Measurements from ENCODE around the gene TEC.
"Not testable (repeated sequence)": the region's sequence is repeated elsewhere in the genome, so short reads cannot be mapped to it uniquely, and the experiment has no call there.

TEC gene

DNA sequence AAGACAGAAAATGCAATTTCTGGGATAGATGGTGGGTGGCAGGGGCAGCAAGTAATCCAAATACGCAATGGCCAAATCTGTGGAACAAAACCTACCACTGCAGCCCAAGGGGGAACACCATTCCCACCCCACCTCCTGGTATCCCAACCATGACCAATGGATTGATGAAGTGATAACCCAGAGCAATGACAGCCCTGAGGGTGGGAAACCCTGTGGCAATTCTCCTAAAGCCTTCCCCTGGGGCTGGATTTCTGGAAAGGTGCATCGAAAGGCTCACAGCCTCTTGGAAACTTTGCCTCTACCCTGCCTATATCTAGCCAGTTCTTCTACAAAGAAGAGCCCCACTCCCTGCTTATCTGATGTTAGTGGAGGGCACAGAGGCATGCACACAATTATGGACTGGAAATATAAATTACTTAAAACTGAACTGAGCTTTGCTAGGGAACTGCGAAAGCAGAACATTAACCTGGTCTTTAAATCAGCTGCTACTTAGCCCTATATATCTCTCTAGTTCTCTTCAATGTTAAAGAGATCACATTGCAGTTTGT is 75.6 kb downstream of the TEC start:
- DNase-seq = no peak

DNA sequence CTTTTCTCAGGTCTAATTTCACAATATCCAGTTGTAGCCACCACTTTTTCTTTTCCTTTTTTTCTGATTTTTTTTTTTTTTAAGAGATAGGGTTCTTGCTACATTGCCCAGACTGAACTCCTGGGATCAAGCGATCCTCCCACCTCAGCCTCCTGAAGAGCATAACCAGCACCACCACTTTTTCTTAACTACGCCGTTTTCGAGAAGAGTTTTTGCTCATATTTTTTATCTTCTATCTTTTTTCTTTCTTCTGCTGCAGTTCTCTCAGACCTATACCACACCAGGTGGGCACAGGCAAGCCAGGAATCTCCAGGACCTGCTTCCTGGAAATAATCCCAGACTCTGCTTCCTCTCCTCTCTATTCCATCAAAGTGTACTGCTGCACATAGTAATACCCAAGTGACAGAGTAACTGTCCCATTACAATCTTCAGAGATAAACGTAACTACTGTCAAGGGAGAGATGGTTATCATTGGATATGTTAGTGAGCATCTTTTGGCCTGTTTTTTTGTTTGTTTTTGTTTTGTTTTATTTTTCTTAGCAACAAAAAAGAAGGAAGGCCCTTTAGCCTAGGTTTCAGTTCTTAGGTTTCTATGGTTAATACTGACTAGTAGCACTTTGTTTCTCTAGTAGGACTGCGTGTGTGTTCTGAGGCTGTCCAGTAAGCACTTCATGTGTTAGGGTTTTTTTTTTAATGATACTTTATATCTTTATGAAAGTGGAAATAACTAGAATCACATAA is 76.4 kb downstream of the TEC start:
- DNase-seq = no peak

DNA sequence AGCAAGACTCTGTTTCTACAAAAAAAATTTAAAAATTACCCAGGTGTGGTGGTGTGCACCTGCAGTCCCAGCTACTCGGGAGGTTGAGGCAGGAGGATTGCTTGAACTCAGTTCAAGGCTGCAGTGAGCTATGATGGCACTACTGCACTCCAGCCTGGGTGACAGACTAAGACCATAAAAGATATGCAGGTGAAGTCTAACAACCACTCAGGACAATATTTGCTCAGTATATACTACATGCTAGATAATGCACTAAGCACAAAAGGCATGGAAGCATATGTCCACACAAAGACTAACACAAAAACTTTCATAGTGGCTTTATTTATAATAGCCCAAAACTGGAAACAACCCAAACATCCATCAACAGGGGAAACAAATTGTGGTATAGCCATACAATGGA is 77.9 kb downstream of the TEC start:
- no peak for DNase-seq

DNA sequence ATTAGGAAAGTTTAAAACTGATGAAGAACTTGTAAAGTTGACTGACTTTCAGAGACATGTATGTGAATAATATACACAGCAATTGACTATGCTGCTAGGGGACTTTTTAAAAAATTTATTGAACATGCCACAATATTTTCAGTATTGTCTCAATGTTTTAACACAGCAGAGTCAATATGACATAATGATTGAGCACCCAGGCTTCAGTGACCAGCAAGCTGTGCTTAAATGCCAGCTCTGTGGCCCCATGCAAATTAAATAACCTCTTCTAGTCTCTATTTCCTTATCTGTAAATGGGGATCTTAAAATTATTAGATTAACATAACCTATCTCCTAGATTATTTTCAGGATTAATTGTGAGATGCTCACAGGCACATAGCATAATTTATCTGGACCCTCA is 78.8 kb downstream of the TEC start:
- no peak for DNase-seq

DNA sequence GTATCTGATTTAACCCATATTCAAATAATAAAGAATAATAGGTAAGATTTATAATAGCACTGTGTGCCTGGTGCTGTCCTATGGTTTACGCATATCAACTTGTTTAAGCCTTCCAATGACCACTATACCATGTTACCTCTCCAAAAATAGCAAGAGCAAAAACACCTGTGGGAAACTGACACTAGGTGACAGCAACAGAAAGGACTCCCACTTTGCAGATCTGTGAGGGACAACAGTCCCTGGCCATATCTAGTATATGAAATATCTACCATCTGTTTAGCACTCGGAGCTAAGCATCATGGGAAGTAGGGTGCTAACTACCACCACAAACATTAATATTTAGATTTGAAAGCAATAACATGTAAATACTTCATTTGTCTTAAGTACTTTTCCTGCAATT is 79.9 kb downstream of the TEC start:
- DNase-seq = no peak

DNA sequence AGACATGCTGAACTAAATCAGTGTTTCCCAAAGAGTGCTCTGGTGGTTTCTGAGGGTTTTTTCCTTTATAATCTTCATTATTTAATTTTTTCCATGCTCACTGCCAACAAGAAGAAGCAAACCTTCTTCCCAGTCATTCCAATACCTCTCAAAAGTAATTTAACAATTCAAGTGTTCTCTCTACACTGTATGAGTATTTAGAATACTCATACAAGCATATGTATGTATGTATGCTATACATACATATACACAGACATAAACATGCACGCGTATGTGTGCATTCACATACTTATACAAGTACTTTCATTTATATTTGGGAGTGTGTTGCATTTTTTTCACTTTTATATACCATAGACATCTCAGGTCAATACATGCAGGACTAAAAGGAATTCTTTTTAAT is 81.2 kb downstream of the TEC start:
- no peak for DNase-seq

DNA sequence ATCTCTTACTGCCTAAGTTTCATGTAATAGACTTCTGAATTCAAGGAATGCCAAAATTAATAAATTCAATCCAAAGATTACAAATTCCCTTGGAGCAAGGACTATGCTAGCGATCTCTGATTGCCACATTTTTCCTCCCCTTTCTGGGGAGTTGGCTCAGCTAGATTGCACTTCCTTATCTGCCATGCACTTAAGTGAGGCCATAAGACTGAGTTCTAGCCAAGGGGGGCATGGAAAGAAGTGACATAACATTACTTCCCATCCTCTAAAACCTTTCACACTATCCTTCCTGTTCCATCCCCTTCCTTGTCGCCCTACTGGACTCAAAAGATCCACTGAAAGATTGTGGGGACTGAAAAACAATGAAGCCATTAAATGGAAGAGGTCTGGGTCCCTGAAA is 81.8 kb downstream of the TEC start:
- no peak for DNase-seq

DNA sequence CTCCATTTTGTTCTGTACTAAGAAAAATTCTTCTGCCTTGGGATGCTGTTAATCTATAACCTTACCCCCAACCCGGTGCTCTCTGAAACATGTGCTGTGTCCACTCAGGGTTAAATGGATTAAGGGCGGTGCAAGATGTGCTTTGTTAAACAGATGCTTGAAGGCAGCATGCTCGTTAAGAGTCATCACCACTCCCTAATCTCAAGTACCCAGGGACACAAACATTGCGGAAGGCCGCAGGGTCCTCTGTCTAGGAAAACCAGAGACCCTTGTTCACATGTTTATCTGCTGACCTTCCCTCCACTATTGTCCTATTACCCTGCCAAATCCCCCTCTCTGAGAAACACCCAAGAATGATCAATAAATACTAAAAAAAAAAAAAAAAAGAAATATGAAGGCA is 82.6 kb downstream of the TEC start:
- not testable (repeated sequence) for DNase-seq

DNA sequence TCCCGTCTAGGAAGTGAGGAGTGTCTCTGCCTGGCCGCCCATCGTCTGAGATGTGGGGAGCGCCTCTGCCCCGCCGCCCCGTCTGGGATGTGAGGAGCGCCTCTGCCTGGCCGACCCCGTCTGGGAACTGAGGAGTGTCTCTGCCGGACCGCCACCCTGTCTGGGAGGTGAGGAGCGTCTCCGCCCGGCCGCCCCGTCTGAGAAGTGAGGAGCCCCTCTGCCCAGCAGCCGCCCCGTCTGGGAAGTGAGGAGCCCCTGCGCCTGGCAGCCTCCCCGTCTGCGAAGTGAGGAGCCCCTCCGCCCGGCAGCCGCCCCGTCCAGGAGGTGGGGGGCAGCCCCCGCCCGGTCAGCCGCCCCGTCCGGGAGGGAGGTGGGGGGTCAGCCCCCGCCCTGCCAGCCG is 83.2 kb downstream of the TEC start:
- DNase-seq = not testable (repeated sequence)

DNA sequence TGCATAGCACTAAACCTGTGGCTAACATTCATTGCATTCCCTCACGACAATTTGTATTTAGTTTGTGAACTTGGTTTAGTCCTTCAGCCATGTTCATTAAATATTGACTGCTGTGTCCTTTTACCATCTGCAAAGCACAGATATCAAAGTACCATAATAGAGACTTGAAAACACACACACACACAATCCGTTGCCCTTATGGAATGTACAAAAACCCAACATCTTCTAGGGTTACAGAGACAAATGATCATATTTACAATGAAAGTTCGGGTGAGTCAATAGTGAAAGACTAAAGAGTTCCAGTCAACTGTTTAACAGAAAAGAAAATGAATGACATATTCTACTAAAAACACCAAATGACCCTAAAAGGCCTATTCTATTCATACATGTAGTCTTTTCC is 84.8 kb downstream of the TEC start:
- DNase-seq = no peak

DNA sequence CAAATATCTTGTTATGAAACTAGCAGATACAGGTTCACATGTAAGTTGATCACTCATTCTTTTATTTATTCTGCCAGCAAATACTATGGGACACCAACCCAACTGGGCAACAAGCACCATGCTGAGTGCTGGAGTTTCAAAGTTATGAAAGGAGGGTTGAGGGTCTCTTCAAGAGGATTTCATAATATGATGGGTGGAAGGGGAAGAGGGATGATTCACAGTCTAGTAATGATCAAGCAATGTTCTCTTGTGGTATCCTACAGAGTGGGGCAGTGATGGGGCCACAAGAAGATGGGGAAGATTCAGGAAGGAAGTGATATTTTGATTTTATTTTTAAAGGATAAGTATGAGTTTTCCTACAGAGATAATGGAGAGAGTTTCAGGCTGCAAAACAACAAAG is 89.4 kb downstream of the TEC start:
- DNase-seq = no peak

DNA sequence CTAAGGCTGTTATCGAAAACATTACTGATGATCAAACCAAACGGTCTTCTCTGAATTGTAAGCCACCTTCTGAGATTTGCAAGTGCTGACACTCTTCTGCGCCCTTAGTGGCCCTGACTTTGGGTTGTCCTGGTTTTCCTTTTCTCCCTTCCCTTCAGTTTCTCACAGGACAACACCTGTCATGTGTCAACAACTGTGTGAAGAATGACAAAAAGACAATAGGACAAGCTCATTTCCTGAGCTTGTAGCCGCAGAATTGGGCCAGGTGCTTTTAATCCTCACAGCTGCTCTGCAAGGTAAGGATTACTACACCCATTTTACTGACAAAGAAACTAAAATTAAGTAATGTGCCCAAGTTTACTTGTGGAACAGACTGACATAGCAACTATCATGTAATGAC is 90.7 kb downstream of the TEC start:
- no peak for DNase-seq

DNA sequence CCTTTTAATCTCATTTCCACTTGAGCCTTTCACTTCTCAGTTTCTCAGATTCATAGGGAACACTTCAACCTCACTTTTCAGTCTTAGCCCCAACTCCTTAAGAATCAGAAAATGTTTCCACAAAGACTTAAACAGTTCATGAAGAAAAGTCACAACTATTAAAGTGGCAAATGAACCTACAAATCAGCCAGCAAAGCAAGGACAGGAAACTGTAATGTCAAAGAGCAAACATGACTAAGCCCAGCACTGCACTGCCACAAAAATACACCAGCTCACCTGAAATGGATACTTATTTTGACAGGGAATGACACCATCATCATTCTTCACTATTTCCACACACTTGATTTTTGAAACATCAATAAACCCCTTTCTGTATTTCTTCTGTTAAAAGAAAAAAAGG is 93.8 kb downstream of the TEC start:
- DNase-seq = no peak

DNA sequence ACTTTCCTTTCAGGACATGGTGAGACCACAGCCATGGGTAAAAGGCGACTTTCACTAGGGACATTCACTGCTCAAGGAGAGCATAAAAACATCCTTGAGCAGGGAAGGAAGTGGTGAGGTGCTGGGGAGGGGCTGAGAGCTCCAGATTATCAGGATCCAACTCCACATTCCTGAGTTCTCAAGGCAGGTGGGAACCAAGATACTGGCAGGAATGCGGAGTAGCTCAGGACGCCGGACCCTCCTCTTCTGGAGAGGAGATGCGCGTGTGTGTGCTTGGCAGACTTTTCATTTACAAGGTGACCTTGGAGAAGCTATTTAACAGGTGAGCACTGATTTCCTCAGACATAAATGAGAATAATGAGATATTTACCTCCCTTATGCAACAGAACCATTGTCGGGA is 94.3 kb downstream of the TEC start:
- no peak for DNase-seq

DNA sequence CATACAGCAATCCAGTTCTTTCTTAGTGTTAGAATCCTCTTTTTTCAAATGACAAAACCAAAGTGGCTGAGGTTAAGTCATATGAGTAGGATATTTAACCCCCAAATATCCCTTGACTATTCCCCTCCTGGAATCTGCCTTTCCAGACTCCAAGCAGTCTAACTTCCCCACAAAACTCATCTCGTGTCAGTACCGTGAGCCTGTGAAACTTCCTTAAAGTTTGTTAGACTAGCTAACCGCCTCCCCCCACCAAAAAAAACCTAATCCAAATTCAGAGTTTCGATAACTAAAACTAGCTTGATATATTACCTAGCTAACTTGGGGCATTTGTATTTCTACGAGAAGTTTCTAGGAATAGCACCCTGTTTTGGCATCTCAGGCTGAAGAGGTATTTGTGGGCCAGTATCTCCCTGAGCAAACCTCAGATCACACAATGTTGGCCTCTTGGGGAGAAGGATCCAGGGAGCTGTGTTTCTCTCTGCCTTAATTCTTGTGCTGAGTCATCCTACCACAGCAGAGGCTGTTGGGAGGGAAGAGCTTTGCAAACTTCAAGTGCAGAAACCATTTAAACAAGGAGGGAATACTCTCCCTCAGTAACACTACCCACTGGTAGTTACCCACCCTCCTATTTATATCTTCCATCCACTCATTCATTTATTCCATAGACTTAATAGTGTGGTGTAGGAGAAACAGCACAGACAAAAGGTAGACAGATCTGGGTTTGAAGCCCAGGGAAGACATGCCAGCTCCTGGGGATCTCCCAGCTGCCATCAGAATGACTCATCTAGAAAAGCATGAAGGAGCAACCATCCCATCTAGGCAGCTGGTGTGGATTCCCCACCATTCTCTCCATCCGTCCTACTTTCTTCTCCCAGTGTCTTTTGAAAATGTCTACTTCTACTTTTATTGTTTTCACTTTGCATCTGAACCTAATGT is 96.3 kb downstream of the TEC start:
- no peak for DNase-seq

DNA sequence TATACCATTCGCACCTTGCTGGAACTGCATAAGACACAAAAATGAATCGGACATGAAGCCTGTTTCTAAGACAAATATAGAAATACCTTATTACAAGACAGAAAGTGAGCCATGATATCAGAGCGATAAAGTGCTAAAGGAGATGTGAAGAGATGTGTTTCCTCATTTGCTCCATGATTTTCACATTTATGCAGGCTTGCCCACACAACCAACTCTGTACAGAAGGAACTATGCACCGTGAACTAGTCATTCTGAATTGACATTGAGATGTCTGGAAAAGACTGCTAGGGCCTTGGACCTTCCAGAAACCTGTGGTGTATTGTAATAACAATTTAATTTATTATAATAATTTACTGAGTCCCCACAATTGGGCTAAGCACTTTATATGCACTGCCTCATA is 97.0 kb downstream of the TEC start:
- no peak for DNase-seq

DNA sequence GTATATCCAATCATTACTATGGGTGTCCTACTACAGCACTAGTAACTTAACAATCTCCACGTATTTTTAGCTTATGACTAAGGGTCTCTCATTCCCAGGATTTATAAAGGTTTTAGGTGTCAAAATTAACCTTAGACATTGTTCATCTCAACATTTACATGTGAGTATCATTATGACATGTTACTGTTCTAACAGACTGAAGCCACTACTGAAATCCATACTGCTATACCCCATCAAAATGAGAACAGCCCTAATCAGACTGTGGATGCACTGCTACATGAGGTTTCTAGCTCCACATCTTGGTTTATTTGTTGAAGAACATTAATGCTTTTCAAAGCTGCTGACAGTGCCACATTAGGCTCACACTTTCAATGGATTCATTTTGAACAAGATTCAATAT is 100.0 kb downstream of the TEC start:
- no peak for DNase-seq

DNA sequence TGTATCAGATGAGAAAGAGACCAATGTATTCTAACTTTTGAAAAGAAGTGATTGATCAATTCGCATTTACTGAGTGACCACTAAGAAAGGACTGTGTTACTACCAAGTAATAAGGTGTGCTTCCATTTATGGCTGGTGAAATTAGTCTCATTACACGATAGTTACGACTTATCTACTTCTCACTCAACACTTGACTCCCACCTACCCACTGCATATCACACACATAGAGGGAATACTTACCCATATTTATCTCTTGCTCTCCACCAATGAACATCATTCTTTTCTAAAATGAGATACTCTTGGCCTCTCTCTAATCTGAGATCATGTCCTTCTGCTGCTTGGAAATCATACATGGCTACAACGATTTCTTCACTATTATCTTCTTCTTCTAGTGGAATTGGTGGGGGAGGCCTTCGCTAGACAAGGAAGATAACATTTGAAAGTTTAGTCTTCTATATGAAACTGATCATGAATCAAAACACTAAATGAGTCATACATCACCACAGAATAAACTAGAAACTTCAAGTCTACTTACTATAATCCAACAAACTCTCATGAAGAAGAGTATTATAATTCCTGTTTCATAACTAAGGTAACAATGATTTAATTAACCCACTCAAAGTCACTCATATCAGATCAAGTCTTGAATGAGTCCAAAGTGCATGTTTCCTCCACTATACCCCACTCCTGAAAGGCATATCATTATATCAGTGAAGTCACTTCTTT is 101.9 kb downstream of the TEC start:
- DNase-seq = no peak

DNA sequence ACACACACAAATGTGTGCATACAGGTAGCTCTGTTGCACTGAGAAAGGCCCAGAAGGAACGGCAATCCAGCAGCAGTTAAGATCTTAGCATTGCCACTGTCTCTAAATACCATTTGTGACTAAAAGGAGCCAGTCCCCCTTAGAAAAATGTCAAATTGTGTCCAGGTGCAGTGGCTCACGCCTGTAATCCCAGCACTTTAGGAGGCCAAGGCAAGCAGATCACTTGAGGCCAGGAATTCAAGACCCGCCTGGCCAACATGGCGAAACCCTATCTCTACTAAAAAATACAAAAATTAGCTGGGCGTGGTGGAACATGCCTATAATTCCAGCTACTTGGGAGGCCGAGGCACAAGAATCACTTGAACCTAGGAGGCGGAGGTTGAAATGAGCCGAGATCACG is 105.1 kb downstream of the TEC start:
- DNase-seq = not testable (repeated sequence)

DNA sequence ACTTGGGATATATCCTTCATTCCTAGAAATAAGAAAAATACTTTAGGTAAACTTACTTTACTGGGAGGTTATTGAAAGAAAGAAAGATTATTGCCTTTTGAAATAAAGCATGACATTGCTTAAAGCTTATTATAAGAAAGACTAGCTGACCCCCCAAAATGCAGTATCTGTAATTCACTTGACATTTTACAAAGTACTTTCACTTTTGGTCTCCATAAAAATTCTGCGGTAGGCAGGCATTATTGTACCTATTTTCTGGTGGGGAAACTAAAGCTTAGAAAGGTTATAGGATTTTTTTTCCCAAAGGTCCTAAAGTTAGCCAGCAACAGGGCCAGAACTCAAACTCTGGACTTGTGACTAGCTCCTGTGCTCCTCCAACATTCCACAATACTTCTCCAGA is 105.9 kb downstream of the TEC start:
- DNase-seq = no peak

DNA sequence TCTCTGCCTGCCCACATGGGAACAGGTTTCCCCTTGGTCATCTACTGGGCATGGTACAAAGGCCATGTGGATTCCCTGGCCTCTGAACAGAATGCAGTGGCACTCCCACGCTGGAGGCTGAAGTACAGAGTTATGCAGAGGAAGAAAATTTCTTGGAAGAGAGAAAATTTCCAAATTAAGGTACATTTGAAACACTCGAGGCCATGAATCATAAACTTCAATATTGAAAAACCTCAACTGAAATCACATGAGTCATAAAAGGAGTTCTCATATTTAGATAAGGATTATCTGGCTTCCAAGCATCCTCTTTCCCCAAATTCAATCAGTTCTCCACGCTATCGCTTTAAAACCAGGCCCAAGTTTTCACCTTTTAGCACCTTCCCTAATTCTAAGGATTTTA is 107.5 kb downstream of the TEC start:
- no peak for DNase-seq

DNA sequence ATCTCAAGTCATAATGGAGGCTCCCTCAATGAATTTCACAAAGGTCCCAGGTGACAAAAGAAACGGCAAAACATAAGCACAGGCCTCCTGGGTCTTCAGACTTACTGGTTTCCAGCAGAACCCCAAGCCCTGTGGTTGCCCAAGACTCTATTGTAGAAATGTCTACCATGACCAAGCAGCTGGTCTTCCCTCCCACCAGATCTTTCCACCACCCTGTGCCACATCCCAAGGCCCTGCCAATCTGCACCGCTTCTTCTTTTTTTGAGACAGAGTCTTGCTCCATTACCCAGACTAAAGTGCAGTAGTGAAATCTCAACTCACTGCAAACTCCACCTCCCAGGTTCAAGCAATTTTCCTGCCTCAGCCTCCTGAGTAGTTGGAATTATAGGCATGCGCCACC is 112.4 kb downstream of the TEC start:
- DNase-seq = no peak

DNA sequence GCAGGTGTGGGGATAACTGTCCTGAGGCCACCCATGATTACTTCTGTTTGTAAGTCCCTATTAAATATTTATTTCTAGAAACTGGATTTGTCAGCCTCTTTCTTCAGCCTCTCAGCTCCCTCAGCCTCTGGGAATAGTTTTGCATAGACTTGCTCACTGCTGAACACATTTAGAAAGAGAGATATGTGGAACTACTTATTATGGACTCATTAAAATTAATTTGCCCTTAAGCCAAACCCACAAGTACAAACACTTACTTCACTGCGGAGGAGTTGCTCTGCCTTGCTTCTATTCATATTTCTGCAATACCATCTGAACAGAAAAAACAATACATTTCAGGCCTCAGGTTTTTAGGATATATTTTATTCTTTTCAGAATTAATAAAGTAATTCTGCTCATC is 113.2 kb downstream of the TEC start:
- DNase-seq = no peak

Data from activated naive CD4-positive, alpha-beta T cell (primary cell).